ENCODE measurements around the gene CIRBP. TPM values are rescaled to one million over a fixed set of nuclear protein-coding genes. Genes with fewer than 3 reads are reported as not detected.

The CIRBP gene
- total RNA-seq, 2 experiments from 2014 or later = 278 to 309 TPM

DNA sequence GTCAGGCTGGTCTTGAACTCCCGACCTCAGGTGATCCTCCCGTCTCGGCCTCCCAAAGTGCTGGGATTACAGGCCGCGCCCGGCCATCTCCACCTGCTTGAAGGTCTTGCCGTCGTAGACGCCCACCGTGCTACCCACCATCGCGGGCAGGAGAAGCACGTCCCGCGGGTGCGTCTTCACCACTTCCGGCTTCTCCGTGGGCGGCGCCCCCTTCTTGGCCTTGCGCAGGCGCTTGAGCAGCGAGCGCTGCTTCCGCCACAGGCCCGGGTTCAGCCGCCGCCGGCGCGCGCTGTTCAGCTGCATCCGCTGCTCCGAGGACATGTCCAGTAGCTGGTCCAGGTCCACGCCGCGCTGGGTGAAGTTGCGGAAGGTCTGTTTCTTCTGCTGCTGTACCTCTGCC lies 38.2 kb downstream of the CIRBP start:
- Histone ChIP-seq H4K20me1 (ENCODE audit: insufficient read depth, low read length) (no peaks in the 10 kb centered on the region), H3K4me2 (ENCODE audit: low read length) (no peak overlapping the region), H2AFZ (ENCODE audit: low read length) (no peak overlapping the region), H3K4me3 (ENCODE audit: low read depth, low read length, poor library complexity, severe bottlenecking) (no peak overlapping the region), H3K4me1 (ENCODE audit: insufficient read depth, low read length, poor library complexity, severe bottlenecking) (no peaks in the 10 kb centered on the region), H3K36me3 (ENCODE audit: insufficient read depth, low read length) (no peaks in the 10 kb centered on the region), H3K9me3 (ENCODE audit: low read length) (no peaks in the 10 kb centered on the region), H3K27ac (ENCODE audit: low read depth, low read length, poor library complexity, severe bottlenecking) (no peak overlapping the region), H3K9me2 (ENCODE audit: insufficient read depth, low read length) (no peaks in the 10 kb centered on the region), H3K79me2 (ENCODE audit: insufficient read depth, low read depth, low read length) (no peaks in the 10 kb centered on the region)
- intact Hi-C loops (cut with micrococcal nuclease; ENCODE audit: unreplicated experiment) = no loop called here
- CTCF ChIA-PET (ENCODE audit: unreplicated experiment) = no interaction called here
- DNase-seq (ENCODE audit: low spot score) = no peak
- no TSS peak for BruUV-seq (replicated peaks)
- no peak for TF ChIP-seq CTCF (conservative IDR thresholded peaks at IDR 0.05; ENCODE audit: low read length)
- no peak for TF ChIP-seq EZH2phosphoT487 (IDR thresholded peaks at IDR 0.05; ENCODE audit: borderline replicate concordance, low read depth, low read length)
- POLR2A ChIA-PET = no interaction called here

DNA sequence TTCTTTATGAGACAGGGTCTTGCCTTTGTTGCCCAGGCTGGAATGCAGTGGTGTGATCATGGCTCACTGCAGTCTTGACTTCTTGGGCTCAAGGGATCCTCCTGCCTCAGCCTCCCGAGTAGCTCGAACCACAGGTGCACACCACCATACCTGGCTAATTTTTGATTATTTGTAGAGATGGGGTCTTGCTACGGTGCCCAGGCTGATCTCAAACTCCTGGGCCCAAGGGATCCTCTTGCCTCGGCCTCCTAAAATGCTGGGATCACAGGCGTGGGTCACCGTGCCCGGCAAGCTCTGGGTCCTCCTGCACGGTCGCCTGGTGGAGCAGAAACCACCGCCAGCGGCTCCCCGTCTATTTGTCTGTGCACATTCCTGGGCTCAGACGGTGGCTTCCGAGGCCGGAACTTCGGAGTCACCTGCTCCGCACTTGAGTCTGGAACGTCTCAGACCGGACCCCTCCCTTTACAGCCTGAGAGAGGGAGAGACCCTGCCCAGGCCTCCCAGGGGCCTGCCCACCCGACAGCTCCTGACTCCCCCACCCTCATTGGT lies 38.7 kb downstream of the CIRBP start:
- no peaks in the 10 kb centered on the region for H3K79me2 ChIP-seq (ENCODE audit: insufficient read depth, low read depth, low read length)
- no peak overlapping the region for H3K4me2 ChIP-seq (ENCODE audit: low read length)
- no TSS peak for BruUV-seq (replicated peaks)
- no peaks in the 10 kb centered on the region for H3K4me1 ChIP-seq (ENCODE audit: insufficient read depth, low read length, poor library complexity, severe bottlenecking)
- H4K20me1 ChIP-seq (ENCODE audit: insufficient read depth, low read length) = no peaks in the 10 kb centered on the region
- TF ChIP-seq CTCF (conservative IDR thresholded peaks at IDR 0.05; ENCODE audit: low read length) (no peak), EZH2phosphoT487 (IDR thresholded peaks at IDR 0.05; ENCODE audit: borderline replicate concordance, low read depth, low read length) (no peak)
- H3K36me3 ChIP-seq (ENCODE audit: insufficient read depth, low read length) = no peaks in the 10 kb centered on the region
- POLR2A ChIA-PET = no interaction called here
- no peak overlapping the region for H3K4me3 ChIP-seq (ENCODE audit: low read depth, low read length, poor library complexity, severe bottlenecking)
- H2AFZ ChIP-seq (ENCODE audit: low read length) = no peak overlapping the region
- no peaks in the 10 kb centered on the region for H3K9me3 ChIP-seq (ENCODE audit: low read length)
- DNase-seq (ENCODE audit: low spot score) = no peak
- H3K27ac ChIP-seq (ENCODE audit: low read depth, low read length, poor library complexity, severe bottlenecking) = no peak overlapping the region
- H3K9me2 ChIP-seq (ENCODE audit: insufficient read depth, low read length) = no peaks in the 10 kb centered on the region
- intact Hi-C loops (cut with micrococcal nuclease; ENCODE audit: unreplicated experiment) = no loop called here
- CTCF ChIA-PET (ENCODE audit: unreplicated experiment) = no interaction called here

DNA sequence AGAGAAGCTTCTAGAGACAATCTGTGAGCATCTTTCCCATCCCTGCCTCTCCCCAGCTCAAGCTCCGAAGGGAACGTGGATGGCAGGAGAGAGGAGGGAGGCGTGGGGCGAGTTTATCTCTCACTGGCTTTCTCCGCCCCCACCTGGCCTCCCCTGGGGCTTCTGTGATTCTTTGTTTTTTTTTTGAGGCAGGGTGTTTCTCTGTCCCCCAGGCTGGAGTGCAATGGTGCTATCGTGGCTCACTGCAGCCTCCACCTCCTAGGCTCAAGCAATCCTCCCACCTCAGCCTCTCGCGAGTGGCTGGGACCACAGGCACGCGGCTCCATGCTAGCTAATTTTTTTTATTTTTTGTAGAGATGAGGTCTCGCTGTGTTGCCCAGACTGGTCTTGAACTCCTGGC lies 39.6 kb downstream of the CIRBP start:
- ChIA-PET CTCF (ENCODE audit: unreplicated experiment) (no interaction called here), POLR2A (no interaction called here)

More for the DNA sequence above, 39.6 kb downstream of the CIRBP start:
- H3K9me2 ChIP-seq (ENCODE audit: insufficient read depth, low read length) = no peaks in the 10 kb centered on the region
- no peak overlapping the region for H3K4me3 ChIP-seq (ENCODE audit: low read depth, low read length, poor library complexity, severe bottlenecking)
- H3K36me3 ChIP-seq (ENCODE audit: insufficient read depth, low read length) = no peaks in the 10 kb centered on the region
- H2AFZ ChIP-seq (ENCODE audit: low read length) = no peak overlapping the region
- BruUV-seq (replicated peaks) = no TSS peak
- no peaks in the 10 kb centered on the region for H3K4me1 ChIP-seq (ENCODE audit: insufficient read depth, low read length, poor library complexity, severe bottlenecking)
- TF ChIP-seq CTCF (conservative IDR thresholded peaks at IDR 0.05; ENCODE audit: low read length) (no peak), EZH2phosphoT487 (IDR thresholded peaks at IDR 0.05; ENCODE audit: borderline replicate concordance, low read depth, low read length) (no peak)
- no peaks in the 10 kb centered on the region for H3K79me2 ChIP-seq (ENCODE audit: insufficient read depth, low read depth, low read length)
- H4K20me1 ChIP-seq (ENCODE audit: insufficient read depth, low read length) = no peaks in the 10 kb centered on the region
- no peak for DNase-seq (ENCODE audit: low spot score)
- no peaks in the 10 kb centered on the region for H3K9me3 ChIP-seq (ENCODE audit: low read length)
- H3K4me2 ChIP-seq (ENCODE audit: low read length) = no peak overlapping the region
- intact Hi-C loops (cut with micrococcal nuclease; ENCODE audit: unreplicated experiment) = no loop called here
- H3K27ac ChIP-seq (ENCODE audit: low read depth, low read length, poor library complexity, severe bottlenecking) = no peak overlapping the region

All from OCI-LY7 (cell line).